H1 (cell line): ENCODE results near the gene PTCH2. TPM values are rescaled to one million over a fixed set of nuclear protein-coding genes. Genes with fewer than 3 reads are reported as not detected.

Experiments
- ASH2L ChIP-seq: fragments of 200-600, 300-600 bp; sonication (generic); IDR thresholded peaks from one replicate; pipeline ENCODE4 v1.7.1; 2017; ENCODE audit warnings: low read length
- BRCA1 ChIP-seq: IDR thresholded peaks from 2 replicates; pipeline ENCODE4 v1.6.1; 2012; ENCODE audit warnings: low read depth, low read length, improper control_type of control experiment
- CHD1 ChIP-seq: IDR thresholded peaks from 2 replicates; pipeline ENCODE4 v1.6.1; 2012; ENCODE audit warnings: low read depth, low read length, improper control_type of control experiment
- TCF12 ChIP-seq: IDR thresholded peaks from 2 replicates; pipeline ENCODE4 v1.6.1; 2011; ENCODE audit warnings: low read depth, mild to moderate bottlenecking, low read length
- polyA plus RNA-seq, 7 experiments: library from polyadenylated mRNA; depleted of rRNA in 3 of 7; stranded (reverse) in 5 of 7; unstranded in 2 of 7; fragments of >200 nt in 5 of 7; fragments of 200-250 nt in 2 of 7; gene quantifications; 1 replicate in 5 of 7; 2 replicates in 1 of 7; 4 replicates in 1 of 7; pipeline versions ENCODE4 v1.2.1 to v1.2.3, GENCODE V29; 2011 to 2013; ENCODE audit warnings: missing spikeins in 2 of 7, mixed read lengths in 2 of 7
- total RNA-seq: library from RNA; stranded (reverse); fragmentation: NEBNext Ultra II Directional; extraction: Animal tissue kit (Norgen Biotek cat#: 25700); gene quantifications from 2 replicates; pipeline ENCODE4 v1.2.1, GENCODE V29; 2021
- TF ChIP-seq, protein P1 (sequence below): IDR thresholded peaks from 2 replicates; pipeline ENCODE4 v1.6.1; 2012; ENCODE audit warnings: low read length, inconsistent platforms
- TF ChIP-seq, protein P2 (sequence below): fragments of 300-600 bp; sonication (generic); IDR thresholded peaks from 2 replicates; pipeline ENCODE4 v1.7.1; 2012; ENCODE audit warnings: low read length, moderate library complexity, mild to moderate bottlenecking, inconsistent platforms; ENCODE audit not compliant: insufficient replicate concordance

The PTCH2 gene
- total and polyA plus RNA-seq, 2 of the 8 experiments (the other 6 are each of a cell fraction or from before 2014, with no cell fraction given): 0.35 to 1.2 TPM

DNA sequence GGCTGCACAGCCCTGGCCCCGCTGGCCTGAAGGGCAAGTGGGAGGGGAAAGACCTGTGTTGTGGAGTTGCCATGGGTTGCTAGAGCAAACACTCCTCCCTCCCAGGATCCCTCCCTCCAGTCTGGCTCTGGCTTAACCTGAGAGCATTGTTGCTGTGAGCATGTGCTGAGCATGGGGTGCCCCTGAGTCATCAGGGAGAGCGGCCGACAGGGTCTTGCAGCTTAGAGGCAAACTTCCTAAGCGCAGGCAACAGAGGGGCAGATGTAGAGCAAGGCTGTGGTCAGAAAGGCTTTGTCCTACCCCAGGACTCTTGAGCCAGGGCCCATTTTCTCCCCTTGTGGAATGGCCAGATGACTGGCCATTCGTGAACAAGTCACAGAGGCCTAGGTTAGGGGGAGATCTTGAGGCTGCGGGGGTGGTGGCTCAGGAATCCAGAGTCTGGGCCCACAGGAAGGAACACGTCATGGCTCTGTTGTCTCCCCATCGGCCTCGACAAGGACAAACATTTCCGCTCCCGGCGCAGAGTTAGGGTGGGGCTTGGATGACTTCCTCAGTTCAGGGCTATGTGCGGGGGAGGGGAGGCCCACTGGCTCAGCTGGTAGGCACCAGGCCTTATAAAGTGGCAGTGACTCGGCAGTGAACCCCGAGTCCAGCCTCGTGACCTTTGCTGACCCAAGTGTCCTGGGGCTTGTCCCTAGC is 35.5 kb downstream of the PTCH2 start (continued):
- TF ChIP-seq, protein P1, sequence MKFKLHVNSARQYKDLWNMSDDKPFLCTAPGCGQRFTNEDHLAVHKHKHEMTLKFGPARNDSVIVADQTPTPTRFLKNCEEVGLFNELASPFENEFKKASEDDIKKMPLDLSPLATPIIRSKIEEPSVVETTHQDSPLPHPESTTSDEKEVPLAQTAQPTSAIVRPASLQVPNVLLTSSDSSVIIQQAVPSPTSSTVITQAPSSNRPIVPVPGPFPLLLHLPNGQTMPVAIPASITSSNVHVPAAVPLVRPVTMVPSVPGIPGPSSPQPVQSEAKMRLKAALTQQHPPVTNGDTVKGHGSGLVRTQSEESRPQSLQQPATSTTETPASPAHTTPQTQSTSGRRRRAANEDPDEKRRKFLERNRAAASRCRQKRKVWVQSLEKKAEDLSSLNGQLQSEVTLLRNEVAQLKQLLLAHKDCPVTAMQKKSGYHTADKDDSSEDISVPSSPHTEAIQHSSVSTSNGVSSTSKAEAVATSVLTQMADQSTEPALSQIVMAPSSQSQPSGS: peak; percentile 38
- no peak for TF ChIP-seq TCF12
- TF ChIP-seq ASH2L: peak; percentile 61
- no peak for TF ChIP-seq BRCA1
- TF ChIP-seq CHD1: no peak
- TF ChIP-seq, protein P2, sequence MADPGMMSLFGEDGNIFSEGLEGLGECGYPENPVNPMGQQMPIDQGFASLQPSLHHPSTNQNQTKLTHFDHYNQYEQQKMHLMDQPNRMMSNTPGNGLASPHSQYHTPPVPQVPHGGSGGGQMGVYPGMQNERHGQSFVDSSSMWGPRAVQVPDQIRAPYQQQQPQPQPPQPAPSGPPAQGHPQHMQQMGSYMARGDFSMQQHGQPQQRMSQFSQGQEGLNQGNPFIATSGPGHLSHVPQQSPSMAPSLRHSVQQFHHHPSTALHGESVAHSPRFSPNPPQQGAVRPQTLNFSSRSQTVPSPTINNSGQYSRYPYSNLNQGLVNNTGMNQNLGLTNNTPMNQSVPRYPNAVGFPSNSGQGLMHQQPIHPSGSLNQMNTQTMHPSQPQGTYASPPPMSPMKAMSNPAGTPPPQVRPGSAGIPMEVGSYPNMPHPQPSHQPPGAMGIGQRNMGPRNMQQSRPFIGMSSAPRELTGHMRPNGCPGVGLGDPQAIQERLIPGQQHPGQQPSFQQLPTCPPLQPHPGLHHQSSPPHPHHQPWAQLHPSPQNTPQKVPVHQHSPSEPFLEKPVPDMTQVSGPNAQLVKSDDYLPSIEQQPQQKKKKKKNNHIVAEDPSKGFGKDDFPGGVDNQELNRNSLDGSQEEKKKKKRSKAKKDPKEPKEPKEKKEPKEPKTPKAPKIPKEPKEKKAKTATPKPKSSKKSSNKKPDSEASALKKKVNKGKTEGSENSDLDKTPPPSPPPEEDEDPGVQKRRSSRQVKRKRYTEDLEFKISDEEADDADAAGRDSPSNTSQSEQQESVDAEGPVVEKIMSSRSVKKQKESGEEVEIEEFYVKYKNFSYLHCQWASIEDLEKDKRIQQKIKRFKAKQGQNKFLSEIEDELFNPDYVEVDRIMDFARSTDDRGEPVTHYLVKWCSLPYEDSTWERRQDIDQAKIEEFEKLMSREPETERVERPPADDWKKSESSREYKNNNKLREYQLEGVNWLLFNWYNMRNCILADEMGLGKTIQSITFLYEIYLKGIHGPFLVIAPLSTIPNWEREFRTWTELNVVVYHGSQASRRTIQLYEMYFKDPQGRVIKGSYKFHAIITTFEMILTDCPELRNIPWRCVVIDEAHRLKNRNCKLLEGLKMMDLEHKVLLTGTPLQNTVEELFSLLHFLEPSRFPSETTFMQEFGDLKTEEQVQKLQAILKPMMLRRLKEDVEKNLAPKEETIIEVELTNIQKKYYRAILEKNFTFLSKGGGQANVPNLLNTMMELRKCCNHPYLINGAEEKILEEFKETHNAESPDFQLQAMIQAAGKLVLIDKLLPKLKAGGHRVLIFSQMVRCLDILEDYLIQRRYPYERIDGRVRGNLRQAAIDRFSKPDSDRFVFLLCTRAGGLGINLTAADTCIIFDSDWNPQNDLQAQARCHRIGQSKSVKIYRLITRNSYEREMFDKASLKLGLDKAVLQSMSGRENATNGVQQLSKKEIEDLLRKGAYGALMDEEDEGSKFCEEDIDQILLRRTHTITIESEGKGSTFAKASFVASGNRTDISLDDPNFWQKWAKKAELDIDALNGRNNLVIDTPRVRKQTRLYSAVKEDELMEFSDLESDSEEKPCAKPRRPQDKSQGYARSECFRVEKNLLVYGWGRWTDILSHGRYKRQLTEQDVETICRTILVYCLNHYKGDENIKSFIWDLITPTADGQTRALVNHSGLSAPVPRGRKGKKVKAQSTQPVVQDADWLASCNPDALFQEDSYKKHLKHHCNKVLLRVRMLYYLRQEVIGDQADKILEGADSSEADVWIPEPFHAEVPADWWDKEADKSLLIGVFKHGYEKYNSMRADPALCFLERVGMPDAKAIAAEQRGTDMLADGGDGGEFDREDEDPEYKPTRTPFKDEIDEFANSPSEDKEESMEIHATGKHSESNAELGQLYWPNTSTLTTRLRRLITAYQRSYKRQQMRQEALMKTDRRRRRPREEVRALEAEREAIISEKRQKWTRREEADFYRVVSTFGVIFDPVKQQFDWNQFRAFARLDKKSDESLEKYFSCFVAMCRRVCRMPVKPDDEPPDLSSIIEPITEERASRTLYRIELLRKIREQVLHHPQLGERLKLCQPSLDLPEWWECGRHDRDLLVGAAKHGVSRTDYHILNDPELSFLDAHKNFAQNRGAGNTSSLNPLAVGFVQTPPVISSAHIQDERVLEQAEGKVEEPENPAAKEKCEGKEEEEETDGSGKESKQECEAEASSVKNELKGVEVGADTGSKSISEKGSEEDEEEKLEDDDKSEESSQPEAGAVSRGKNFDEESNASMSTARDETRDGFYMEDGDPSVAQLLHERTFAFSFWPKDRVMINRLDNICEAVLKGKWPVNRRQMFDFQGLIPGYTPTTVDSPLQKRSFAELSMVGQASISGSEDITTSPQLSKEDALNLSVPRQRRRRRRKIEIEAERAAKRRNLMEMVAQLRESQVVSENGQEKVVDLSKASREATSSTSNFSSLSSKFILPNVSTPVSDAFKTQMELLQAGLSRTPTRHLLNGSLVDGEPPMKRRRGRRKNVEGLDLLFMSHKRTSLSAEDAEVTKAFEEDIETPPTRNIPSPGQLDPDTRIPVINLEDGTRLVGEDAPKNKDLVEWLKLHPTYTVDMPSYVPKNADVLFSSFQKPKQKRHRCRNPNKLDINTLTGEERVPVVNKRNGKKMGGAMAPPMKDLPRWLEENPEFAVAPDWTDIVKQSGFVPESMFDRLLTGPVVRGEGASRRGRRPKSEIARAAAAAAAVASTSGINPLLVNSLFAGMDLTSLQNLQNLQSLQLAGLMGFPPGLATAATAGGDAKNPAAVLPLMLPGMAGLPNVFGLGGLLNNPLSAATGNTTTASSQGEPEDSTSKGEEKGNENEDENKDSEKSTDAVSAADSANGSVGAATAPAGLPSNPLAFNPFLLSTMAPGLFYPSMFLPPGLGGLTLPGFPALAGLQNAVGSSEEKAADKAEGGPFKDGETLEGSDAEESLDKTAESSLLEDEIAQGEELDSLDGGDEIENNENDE: no peak
